GM23338 (cell line): ENCODE data around the gene HSPA9. TPM values are rescaled to one million over a fixed set of nuclear protein-coding genes. Genes with fewer than 3 reads are reported as not detected.
A peak's percentile ranks its signal among the peaks of the same experiment; 100 is the strongest.

ENCODE experiments used
- ATAC-seq: fragments of 200-7000 bp; cut with Tn5 transposase; 3 replicates; pipeline ENCODE4 v1.9.1; 2020
- DNase-seq: peaks from one replicate; pipeline ENCODE4 v3.0.0-alpha.2; 2015; ENCODE audit warnings: low spot score
- H2AFZ ChIP-seq: fragments of 200-600 bp; sonication (generic); 2 replicates; pipeline ENCODE4 v1.8.0; 2016; ENCODE audit warnings: antibody characterized with exemption, mild to moderate bottlenecking, moderate library complexity
- H3F3A ChIP-seq: fragments of 200-600 bp; sonication (generic); replicated peaks from 2 replicates; pipeline ENCODE4 v1.8.0; 2017; ENCODE audit warnings: antibody characterized with exemption, mixed run types, low read depth
- H3K27ac ChIP-seq: fragments of 200-600 bp; sonication (generic); 2 replicates; pipeline ENCODE4 v1.6.1; 2016; ENCODE audit warnings: low read depth
- H3K27me3 ChIP-seq: fragments of 200-600 bp; sonication (generic); 2 replicates; pipeline ENCODE4 v1.8.0; 2016; ENCODE audit warnings: mild to moderate bottlenecking, mixed run types, moderate library complexity; ENCODE audit not compliant: insufficient read depth
- H3K36me3 ChIP-seq: fragments of 200-600 bp; sonication (generic); 2 replicates; pipeline ENCODE4 v1.8.0; 2016; ENCODE audit warnings: mild to moderate bottlenecking; ENCODE audit not compliant: insufficient read depth
- H3K4me1 ChIP-seq: fragments of 200-600 bp; sonication (generic); 2 replicates; pipeline ENCODE4 v1.8.0; 2016; ENCODE audit warnings: mild to moderate bottlenecking, moderate library complexity; ENCODE audit not compliant: insufficient read depth
- H3K4me2 ChIP-seq: fragments of 200-600 bp; sonication (generic); 2 replicates; pipeline ENCODE4 v1.7.1; 2017; ENCODE audit warnings: mixed run types
- H3K4me3 ChIP-seq: fragments of 200-600 bp; sonication (generic); 2 replicates; pipeline ENCODE4 v1.6.1; 2016; ENCODE audit warnings: mixed run types
- H3K79me2 ChIP-seq: fragments of 200-600 bp; sonication (generic); replicated peaks from 2 replicates; pipeline ENCODE4 v1.8.0; 2017; ENCODE audit warnings: mild to moderate bottlenecking; ENCODE audit not compliant: insufficient read depth
- H3K9me2 ChIP-seq: fragments of 200-600 bp; sonication (generic); 2 replicates; pipeline ENCODE4 v1.8.0; 2017; ENCODE audit not compliant: insufficient read depth
- H4K20me1 ChIP-seq: fragments of 200-600 bp; sonication (generic); replicated peaks from 2 replicates; pipeline ENCODE4 v1.8.0; 2017; ENCODE audit warnings: mild to moderate bottlenecking; ENCODE audit not compliant: insufficient read depth
- H3K27ac Mint-ChIP-seq: 2 replicates; pipeline ENCODE4 v1.8.0; 2020; ENCODE audit warnings: inconsistent platforms, mild to moderate bottlenecking, moderate library complexity, mixed read lengths
- H3K27me3 Mint-ChIP-seq: 3 replicates; pipeline ENCODE4 v1.8.0; 2022; ENCODE audit warnings: low read depth, mild to moderate bottlenecking, moderate library complexity, mixed read lengths, inconsistent platforms; ENCODE audit not compliant: insufficient read depth, poor library complexity
- H3K36me3 Mint-ChIP-seq: 3 replicates; pipeline ENCODE4 v1.8.0; 2021; ENCODE audit warnings: low read depth, mild to moderate bottlenecking, inconsistent platforms, moderate library complexity, mixed read lengths
- H3K4me1 Mint-ChIP-seq: 3 replicates; pipeline ENCODE4 v1.8.0; 2020; ENCODE audit warnings: mild to moderate bottlenecking, inconsistent platforms, mixed read lengths
- H3K4me3 Mint-ChIP-seq: 3 replicates; pipeline ENCODE4 v1.8.0; 2021; ENCODE audit warnings: moderate library complexity, mild to moderate bottlenecking, inconsistent platforms, mixed read lengths
- H3K9me3 Mint-ChIP-seq: 3 replicates; pipeline ENCODE4 v1.8.0; 2020; ENCODE audit warnings: moderate library complexity, mild to moderate bottlenecking, inconsistent platforms, mixed read lengths
- CREB1 ChIP-seq: fragments of 250-450 bp; sonication (Bioruptor Pico); IDR thresholded peaks from 2 replicates; pipeline ENCODE4 v1.5.0; 2020; ENCODE audit warnings: low read depth, mild to moderate bottlenecking, moderate library complexity
- ETS1 ChIP-seq: IDR thresholded peaks from 2 replicates; pipeline ENCODE4 v1.6.1; 2016; ENCODE audit warnings: antibody characterized with exemption
- JUNB ChIP-seq: IDR thresholded peaks from one replicate; pipeline ENCODE4 v1.6.1; 2016; ENCODE audit warnings: antibody characterized with exemption; ENCODE audit not compliant: unreplicated experiment
- NANOG ChIP-seq: IDR thresholded peaks from 2 replicates; pipeline ENCODE4 v1.6.1; 2016; ENCODE audit warnings: antibody characterized with exemption, borderline replicate concordance
- STAT1 ChIP-seq: IDR thresholded peaks from one replicate; pipeline ENCODE4 v1.6.1; 2016; ENCODE audit warnings: antibody characterized with exemption; ENCODE audit not compliant: unreplicated experiment
- polyA plus RNA-seq: library from polyadenylated mRNA; unstranded; fragments of >200 nt; fragmentation: Nextera tagmentation; extraction: Ambion mirVana; gene quantifications from 2 replicates; pipeline ENCODE4 v1.2.1, GENCODE V29; 2016
- total RNA-seq: library from RNA; depleted of rRNA; stranded (reverse); fragments of >200 nt; shearing (Covaris generic); gene quantifications from 2 replicates; pipeline ENCODE4 v1.2.3, GENCODE V29; 2014
- TF ChIP-seq, protein P1 (sequence below): fragments of 250-450 bp; sonication (Bioruptor Pico); IDR thresholded peaks from 2 replicates; pipeline ENCODE4 v1.5.0; 2020; ENCODE audit warnings: mild to moderate bottlenecking, moderate library complexity
- TF ChIP-seq, protein P2 (sequence below), 2 experiments: fragments of 200-600 bp in 1 of 2; sonication (generic) in 1 of 2; conservative IDR thresholded peaks; 2 replicates each; pipeline versions ENCODE4 v1.5.1 to v1.6.1; 2016 to 2017; ENCODE audit warnings: antibody characterized with exemption in 2 of 2, low read depth in 2 of 2, mild to moderate bottlenecking in 2 of 2, moderate library complexity in 1 of 2

Gene HSPA9
- total and polyA plus RNA-seq, 2 experiments from 2014 or later = 302 to 751 TPM

- TF ChIP-seq, protein P1, sequence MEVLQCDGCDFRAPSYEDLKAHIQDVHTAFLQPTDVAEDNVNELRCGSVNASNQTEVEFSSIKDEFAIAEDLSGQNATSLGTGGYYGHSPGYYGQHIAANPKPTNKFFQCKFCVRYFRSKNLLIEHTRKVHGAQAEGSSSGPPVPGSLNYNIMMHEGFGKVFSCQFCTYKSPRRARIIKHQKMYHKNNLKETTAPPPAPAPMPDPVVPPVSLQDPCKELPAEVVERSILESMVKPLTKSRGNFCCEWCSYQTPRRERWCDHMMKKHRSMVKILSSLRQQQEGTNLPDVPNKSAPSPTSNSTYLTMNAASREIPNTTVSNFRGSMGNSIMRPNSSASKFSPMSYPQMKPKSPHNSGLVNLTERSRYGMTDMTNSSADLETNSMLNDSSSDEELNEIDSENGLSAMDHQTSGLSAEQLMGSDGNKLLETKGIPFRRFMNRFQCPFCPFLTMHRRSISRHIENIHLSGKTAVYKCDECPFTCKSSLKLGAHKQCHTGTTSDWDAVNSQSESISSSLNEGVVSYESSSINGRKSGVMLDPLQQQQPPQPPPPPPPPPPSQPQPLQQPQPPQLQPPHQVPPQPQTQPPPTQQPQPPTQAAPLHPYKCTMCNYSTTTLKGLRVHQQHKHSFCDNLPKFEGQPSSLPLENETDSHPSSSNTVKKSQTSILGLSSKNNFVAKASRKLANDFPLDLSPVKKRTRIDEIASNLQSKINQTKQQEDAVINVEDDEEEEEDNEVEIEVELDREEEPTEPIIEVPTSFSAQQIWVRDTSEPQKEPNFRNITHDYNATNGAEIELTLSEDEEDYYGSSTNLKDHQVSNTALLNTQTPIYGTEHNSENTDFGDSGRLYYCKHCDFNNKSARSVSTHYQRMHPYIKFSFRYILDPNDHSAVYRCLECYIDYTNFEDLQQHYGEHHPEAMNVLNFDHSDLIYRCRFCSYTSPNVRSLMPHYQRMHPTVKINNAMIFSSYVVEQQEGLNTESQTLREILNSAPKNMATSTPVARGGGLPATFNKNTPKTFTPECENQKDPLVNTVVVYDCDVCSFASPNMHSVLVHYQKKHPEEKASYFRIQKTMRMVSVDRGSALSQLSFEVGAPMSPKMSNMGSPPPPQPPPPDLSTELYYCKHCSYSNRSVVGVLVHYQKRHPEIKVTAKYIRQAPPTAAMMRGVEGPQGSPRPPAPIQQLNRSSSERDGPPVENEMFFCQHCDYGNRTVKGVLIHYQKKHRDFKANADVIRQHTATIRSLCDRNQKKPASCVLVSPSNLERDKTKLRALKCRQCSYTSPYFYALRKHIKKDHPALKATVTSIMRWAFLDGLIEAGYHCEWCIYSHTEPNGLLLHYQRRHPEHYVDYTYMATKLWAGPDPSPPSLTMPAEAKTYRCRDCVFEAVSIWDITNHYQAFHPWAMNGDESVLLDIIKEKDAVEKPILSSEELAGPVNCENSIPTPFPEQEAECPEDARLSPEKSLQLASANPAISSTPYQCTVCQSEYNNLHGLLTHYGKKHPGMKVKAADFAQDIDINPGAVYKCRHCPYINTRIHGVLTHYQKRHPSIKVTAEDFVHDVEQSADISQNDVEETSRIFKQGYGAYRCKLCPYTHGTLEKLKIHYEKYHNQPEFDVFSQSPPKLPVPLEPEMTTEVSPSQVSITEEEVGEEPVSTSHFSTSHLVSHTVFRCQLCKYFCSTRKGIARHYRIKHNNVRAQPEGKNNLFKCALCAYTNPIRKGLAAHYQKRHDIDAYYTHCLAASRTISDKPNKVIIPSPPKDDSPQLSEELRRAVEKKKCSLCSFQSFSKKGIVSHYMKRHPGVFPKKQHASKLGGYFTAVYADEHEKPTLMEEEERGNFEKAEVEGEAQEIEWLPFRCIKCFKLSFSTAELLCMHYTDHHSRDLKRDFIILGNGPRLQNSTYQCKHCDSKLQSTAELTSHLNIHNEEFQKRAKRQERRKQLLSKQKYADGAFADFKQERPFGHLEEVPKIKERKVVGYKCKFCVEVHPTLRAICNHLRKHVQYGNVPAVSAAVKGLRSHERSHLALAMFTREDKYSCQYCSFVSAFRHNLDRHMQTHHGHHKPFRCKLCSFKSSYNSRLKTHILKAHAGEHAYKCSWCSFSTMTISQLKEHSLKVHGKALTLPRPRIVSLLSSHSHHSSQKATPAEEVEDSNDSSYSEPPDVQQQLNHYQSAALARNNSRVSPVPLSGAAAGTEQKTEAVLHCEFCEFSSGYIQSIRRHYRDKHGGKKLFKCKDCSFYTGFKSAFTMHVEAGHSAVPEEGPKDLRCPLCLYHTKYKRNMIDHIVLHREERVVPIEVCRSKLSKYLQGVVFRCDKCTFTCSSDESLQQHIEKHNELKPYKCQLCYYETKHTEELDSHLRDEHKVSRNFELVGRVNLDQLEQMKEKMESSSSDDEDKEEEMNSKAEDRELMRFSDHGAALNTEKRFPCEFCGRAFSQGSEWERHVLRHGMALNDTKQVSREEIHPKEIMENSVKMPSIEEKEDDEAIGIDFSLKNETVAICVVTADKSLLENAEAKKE (CRISPR knock-in tag) = no peak
- no peak for TF ChIP-seq STAT1
- no peak for TF ChIP-seq CREB1 (CRISPR knock-in tag)
- TF ChIP-seq ETS1 = no peak
- TF ChIP-seq JUNB = no peak
Observed at GRCh38 chr5:138579517-138579863, 4.3 kb upstream of the HSPA9 start (continued).

DNA sequence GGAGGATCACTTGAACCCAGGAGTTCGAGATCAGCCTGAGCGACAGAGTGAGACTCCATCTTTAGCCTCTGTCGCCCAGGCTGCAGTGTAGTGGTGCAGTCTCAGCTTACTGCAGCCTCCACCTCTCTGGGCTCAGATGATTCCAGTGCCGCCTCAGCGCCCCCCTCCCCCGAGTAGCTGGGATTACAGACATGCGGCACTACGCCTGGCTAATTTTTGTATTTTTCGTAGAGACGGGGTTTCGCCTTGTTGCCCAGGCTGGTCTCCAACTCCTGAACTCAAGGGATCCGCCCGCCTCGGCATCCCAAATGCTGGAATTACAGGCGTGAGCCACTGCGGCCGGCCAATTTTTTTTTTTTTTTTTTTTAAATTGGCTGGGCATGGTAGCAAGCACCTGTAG, 2.3 kb upstream of the HSPA9 start:
- peaks cover 20% of the 10 kb centered on the region for H3K36me3 ChIP-seq
- no peak overlapping the region for H3K4me2 ChIP-seq
- H3K4me1 ChIP-seq = peaks cover 6% of the 10 kb centered on the region
- TF ChIP-seq NANOG (no peak), CREB1 (CRISPR knock-in tag) (no peak)
- TF ChIP-seq, protein P2, sequence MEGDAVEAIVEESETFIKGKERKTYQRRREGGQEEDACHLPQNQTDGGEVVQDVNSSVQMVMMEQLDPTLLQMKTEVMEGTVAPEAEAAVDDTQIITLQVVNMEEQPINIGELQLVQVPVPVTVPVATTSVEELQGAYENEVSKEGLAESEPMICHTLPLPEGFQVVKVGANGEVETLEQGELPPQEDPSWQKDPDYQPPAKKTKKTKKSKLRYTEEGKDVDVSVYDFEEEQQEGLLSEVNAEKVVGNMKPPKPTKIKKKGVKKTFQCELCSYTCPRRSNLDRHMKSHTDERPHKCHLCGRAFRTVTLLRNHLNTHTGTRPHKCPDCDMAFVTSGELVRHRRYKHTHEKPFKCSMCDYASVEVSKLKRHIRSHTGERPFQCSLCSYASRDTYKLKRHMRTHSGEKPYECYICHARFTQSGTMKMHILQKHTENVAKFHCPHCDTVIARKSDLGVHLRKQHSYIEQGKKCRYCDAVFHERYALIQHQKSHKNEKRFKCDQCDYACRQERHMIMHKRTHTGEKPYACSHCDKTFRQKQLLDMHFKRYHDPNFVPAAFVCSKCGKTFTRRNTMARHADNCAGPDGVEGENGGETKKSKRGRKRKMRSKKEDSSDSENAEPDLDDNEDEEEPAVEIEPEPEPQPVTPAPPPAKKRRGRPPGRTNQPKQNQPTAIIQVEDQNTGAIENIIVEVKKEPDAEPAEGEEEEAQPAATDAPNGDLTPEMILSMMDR (conservative IDR thresholded peaks at IDR 0.05; ENCODE audit: low read depth in 2 of 2) = 0 out of 4 replicates have a peak, but pooled peaks of 1 of the 2 experiments have one; percentile 4
- Mint-ChIP-seq H3K27ac (peak overlapping the region; percentile 43; the same call in 1 of the 2 replicates), H3K36me3 (peaks cover 33% of the 10 kb centered on the region), H3K4me3 (no peak overlapping the region), H3K9me3 (peaks cover 10% of the 10 kb centered on the region; the same call in 2 of the 3 replicates), H3K4me1 (peaks cover 12% of the 10 kb centered on the region), H3K27me3 (peaks cover 13% of the 10 kb centered on the region)
- no peak overlapping the region; the same call in 1 of the 2 replicates for H3K27ac ChIP-seq
- peaks cover 28% of the 10 kb centered on the region for H3K79me2 ChIP-seq
- peaks cover 17% of the 10 kb centered on the region for H3F3A ChIP-seq
- H3K4me3 ChIP-seq = no peak overlapping the region
- H2AFZ ChIP-seq = no peak overlapping the region
- peaks cover 15% of the 10 kb centered on the region for H4K20me1 ChIP-seq
- no peaks in the 10 kb centered on the region for H3K27me3 ChIP-seq
- ATAC-seq = no peak
- no peaks in the 10 kb centered on the region for H3K9me2 ChIP-seq
- peak; percentile 18 for DNase-seq
